ENCODE results near the gene CASP12. TPM values are rescaled to one million over a fixed set of nuclear protein-coding genes. Genes with fewer than 3 reads are reported as not detected.

Gene CASP12
- total RNA-seq, 1 donor from 2014 or later, result not detected

GRCh38 chr11:104876861-104877431, 21.3 kb downstream of the CASP12 start:
- no peaks in the 10 kb centered on the region for H3K36me3 Mint-ChIP-seq (ENCODE audit: low read depth)
- no peak for DNase-seq (ENCODE audit: low read depth, low spot score)
- H3K27me3 Mint-ChIP-seq (ENCODE audit: low read depth), result no peaks in the 10 kb centered on the region
- TF ChIP-seq, protein P1, sequence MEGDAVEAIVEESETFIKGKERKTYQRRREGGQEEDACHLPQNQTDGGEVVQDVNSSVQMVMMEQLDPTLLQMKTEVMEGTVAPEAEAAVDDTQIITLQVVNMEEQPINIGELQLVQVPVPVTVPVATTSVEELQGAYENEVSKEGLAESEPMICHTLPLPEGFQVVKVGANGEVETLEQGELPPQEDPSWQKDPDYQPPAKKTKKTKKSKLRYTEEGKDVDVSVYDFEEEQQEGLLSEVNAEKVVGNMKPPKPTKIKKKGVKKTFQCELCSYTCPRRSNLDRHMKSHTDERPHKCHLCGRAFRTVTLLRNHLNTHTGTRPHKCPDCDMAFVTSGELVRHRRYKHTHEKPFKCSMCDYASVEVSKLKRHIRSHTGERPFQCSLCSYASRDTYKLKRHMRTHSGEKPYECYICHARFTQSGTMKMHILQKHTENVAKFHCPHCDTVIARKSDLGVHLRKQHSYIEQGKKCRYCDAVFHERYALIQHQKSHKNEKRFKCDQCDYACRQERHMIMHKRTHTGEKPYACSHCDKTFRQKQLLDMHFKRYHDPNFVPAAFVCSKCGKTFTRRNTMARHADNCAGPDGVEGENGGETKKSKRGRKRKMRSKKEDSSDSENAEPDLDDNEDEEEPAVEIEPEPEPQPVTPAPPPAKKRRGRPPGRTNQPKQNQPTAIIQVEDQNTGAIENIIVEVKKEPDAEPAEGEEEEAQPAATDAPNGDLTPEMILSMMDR (conservative IDR thresholded peaks at IDR 0.05), result no peak
- H3K27ac Mint-ChIP-seq (ENCODE audit: unreplicated experiment), result no peak overlapping the region
- no peak overlapping the region for H3K4me3 Mint-ChIP-seq
- H3K9me3 Mint-ChIP-seq, result no peaks in the 10 kb centered on the region
- no peaks in the 10 kb centered on the region for H3K4me1 Mint-ChIP-seq

- Mint-ChIP-seq H3K27ac (ENCODE audit: unreplicated experiment) (no peak overlapping the region), H3K4me1 (no peaks in the 10 kb centered on the region), H3K9me3 (no peaks in the 10 kb centered on the region), H3K27me3 (ENCODE audit: low read depth) (no peaks in the 10 kb centered on the region), H3K4me3 (no peak overlapping the region), H3K36me3 (ENCODE audit: low read depth) (no peaks in the 10 kb centered on the region)
- no peak for DNase-seq (ENCODE audit: low read depth, low spot score)
- TF ChIP-seq, protein P1 (conservative IDR thresholded peaks at IDR 0.05), result no peak
Measured at GRCh38 chr11:104876324-104876723, 21.9 kb downstream of the CASP12 start.

- no peak overlapping the region for H3K4me3 Mint-ChIP-seq
- no peaks in the 10 kb centered on the region for H3K4me1 Mint-ChIP-seq
- no peaks in the 10 kb centered on the region for H3K36me3 Mint-ChIP-seq (ENCODE audit: low read depth)
- H3K27me3 Mint-ChIP-seq (ENCODE audit: low read depth), result no peaks in the 10 kb centered on the region
- TF ChIP-seq, protein P1 (conservative IDR thresholded peaks at IDR 0.05), result no peak
- no peak for DNase-seq (ENCODE audit: low read depth, low spot score)
- H3K27ac Mint-ChIP-seq (ENCODE audit: unreplicated experiment), result no peak overlapping the region
- H3K9me3 Mint-ChIP-seq, result peaks cover 6% of the 10 kb centered on the region
Measured at GRCh38 chr11:104873252-104873651, 25.0 kb downstream of the CASP12 start.

- H3K27me3 Mint-ChIP-seq (ENCODE audit: low read depth), result no peaks in the 10 kb centered on the region
- H3K36me3 Mint-ChIP-seq (ENCODE audit: low read depth), result no peaks in the 10 kb centered on the region
- H3K4me1 Mint-ChIP-seq, result no peaks in the 10 kb centered on the region
- H3K9me3 Mint-ChIP-seq, result peaks cover 6% of the 10 kb centered on the region
- H3K4me3 Mint-ChIP-seq, result no peak overlapping the region
- TF ChIP-seq, protein P1 (conservative IDR thresholded peaks at IDR 0.05), result no peak
- H3K27ac Mint-ChIP-seq (ENCODE audit: unreplicated experiment), result no peak overlapping the region
- DNase-seq (ENCODE audit: low read depth, low spot score), result no peak
Measured at GRCh38 chr11:104872393-104872792, 25.9 kb downstream of the CASP12 start.

DNA sequence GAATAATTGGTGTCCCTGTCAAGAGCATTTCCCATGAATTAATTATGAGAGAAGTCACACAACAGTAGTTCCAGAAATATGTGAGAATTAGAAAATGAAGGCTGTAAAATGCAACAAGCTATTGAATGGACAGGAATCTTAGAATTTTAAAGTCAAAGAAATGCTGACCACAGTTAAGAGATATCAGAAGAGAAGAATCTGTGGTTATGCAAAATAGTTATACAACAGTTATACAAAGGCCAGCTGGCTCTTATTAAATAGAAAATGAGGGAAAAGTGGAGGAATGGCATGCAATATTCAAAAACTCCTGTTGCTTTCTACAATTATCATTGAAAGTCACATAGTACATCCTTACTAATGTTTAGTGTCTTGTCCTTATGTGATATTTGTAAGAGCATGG, 27.4 kb downstream of the CASP12 start:
- Mint-ChIP-seq H3K27me3 (ENCODE audit: low read depth) (no peaks in the 10 kb centered on the region), H3K27ac (ENCODE audit: unreplicated experiment) (no peak overlapping the region), H3K9me3 (peaks cover 6% of the 10 kb centered on the region), H3K36me3 (ENCODE audit: low read depth) (no peaks in the 10 kb centered on the region), H3K4me1 (no peaks in the 10 kb centered on the region), H3K4me3 (no peak overlapping the region)
- no peak for DNase-seq (ENCODE audit: low read depth, low spot score)
- TF ChIP-seq, protein P1 (conservative IDR thresholded peaks at IDR 0.05), result no peak

All from neural crest cell (in vitro differentiated cells).